Colonic mucosa (tissue), 4 donors: ENCODE data around the gene EDDM3A. TPM values are rescaled to one million over a fixed set of nuclear protein-coding genes. Genes with fewer than 3 reads are reported as not detected.
"Not testable (repeated sequence)": the region's sequence is repeated elsewhere in the genome, so short reads cannot be mapped to it uniquely, and the experiment has no call there.

Source experiments
- DNase-seq: peaks from one replicate; pipeline ENCODE4 v3.0.0-alpha.2; 2020
- H3K27ac ChIP-seq: fragments of 200-600 bp; one replicate; pipeline ENCODE4 v1.8.0; 2021
- H3K27me3 ChIP-seq: fragments of 200-600 bp; one replicate; pipeline ENCODE4 v1.8.0; 2021
- H3K36me3 ChIP-seq: fragments of 200-600 bp; one replicate; pipeline ENCODE4 v1.8.0; 2021
- H3K4me1 ChIP-seq: fragments of 200-600 bp; one replicate; pipeline ENCODE4 v1.8.0; 2021; ENCODE audit warnings: mild to moderate bottlenecking
- H3K4me3 ChIP-seq: fragments of 200-600 bp; one replicate; pipeline ENCODE4 v1.8.0; 2021
- H3K9ac ChIP-seq, 2 donors: one replicate each; pipeline ENCODE4 v1.7.0; 2013; ENCODE audit warnings: control low read depth in 2 of 2, low read depth in 2 of 2, low read length in 2 of 2
- H3K9me3 ChIP-seq: fragments of 200-600 bp; one replicate; pipeline ENCODE4 v1.8.0; 2021
- intact Hi-C: fragments of 100-400 bp; cut with DNase I; formaldehyde crosslinking; loops from one replicate; pipeline ENCODE4 v1.14.1; 2022
- total RNA-seq, 2 donors: library from RNA; stranded (reverse); fragmentation: NEBNext Ultra II Directional in 1 of 2; extraction: Animal tissue kit (Norgen Biotek cat#: 25700) in 1 of 2; gene quantifications; one replicate each; pipeline ENCODE4 v1.2.1, GENCODE V29; 2021
- TF ChIP-seq, protein P1 (sequence below): fragments of 200-600 bp; IDR thresholded peaks from one replicate; pipeline ENCODE4 v1.8.0; 2022; ENCODE audit warnings: antibody characterized with exemption, mild to moderate bottlenecking
- donor health status: healthy.
- donor health status: DM: no; HTN: no; CAD: no.
- donor health status: DM: no; HTN: no; CAD: no.

Gene EDDM3A
- total RNA-seq, 2 donors from 2014 or later, result not detected

DNA sequence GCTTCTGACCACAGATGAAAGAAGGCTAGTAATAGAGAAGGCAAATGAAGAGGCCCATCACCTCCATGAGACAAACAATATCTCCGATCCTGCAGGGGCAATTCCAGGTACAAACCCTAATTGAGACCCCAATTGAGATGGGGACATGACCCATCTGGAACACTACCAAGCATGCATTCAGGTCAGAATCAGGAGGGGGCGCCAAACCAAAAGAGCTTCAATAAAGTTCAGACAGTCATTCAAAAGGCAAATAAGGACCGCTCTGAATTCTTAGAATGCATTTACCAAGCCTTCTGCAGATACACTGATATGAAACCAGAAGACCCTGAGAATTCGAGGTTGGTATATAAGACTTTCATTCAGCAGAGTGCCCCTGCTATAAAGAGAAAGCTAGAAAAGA is 12.3 kb downstream of the EDDM3A start:
- Histone ChIP-seq H3K4me3 (no peak overlapping the region), H3K4me1 (no peaks in the 10 kb centered on the region), H3K36me3 (no peaks in the 10 kb centered on the region), H3K9ac (no peak overlapping the region), H3K27me3 (no peaks in the 10 kb centered on the region), H3K27ac (no peak overlapping the region), H3K9me3 (no peaks in the 10 kb centered on the region)
- peak; percentile 65 for DNase-seq
- intact Hi-C loops, result loop anchor here (5.0 kb wide), 1 partner anchor 99 kb away; no protein-coding TSS in a partner anchor
- TF ChIP-seq, protein P1, sequence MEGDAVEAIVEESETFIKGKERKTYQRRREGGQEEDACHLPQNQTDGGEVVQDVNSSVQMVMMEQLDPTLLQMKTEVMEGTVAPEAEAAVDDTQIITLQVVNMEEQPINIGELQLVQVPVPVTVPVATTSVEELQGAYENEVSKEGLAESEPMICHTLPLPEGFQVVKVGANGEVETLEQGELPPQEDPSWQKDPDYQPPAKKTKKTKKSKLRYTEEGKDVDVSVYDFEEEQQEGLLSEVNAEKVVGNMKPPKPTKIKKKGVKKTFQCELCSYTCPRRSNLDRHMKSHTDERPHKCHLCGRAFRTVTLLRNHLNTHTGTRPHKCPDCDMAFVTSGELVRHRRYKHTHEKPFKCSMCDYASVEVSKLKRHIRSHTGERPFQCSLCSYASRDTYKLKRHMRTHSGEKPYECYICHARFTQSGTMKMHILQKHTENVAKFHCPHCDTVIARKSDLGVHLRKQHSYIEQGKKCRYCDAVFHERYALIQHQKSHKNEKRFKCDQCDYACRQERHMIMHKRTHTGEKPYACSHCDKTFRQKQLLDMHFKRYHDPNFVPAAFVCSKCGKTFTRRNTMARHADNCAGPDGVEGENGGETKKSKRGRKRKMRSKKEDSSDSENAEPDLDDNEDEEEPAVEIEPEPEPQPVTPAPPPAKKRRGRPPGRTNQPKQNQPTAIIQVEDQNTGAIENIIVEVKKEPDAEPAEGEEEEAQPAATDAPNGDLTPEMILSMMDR, result peak; percentile 29

DNA sequence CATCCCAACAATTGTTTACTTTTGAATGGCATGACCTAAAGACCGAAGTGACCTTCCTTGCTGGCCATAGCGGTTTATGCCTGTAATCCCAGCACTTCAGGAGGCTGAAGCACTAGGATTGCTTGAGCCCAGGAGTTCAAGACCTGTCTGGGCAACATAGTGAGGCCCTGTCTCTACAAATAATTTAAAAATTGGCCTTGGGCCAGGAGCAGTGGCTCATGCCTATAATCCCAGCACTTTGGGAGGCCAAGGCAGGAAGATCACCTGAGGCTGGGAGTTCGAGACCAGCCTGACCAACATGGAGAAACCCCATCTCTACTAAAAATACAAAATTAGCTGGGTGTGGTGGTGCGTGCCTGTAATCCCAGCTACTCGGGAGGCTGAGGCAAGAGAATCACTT is 13.8 kb downstream of the EDDM3A start:
- H3K4me3 ChIP-seq, H3K9ac ChIP-seq, H3K9me3 ChIP-seq, H3K4me1 ChIP-seq, H3K27ac ChIP-seq, DNase-seq, H3K27me3 ChIP-seq, H3K36me3 ChIP-seq: not testable (repeated sequence)
- intact Hi-C loops, result loop anchor here (5.0 kb wide), 1 partner anchor 98 kb away; no protein-coding TSS in a partner anchor

DNA sequence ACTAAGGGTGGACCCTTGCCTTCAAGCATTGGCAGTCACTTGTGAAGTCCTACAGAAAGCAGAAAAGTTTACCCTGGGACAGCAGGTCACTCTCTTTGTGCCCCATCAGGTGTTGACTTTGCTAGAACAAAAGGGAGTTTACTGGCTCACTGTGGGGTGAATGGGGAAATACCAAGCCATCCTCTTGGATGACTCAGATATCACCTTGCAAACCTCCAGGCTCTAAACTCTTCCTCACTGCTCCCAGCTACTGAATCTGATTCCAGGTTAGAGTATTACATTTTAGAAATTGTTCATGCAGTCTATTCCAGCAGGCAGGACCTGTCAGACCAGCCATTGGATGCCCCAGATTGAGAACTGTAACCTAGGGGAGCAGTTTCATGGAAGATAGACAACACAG is 15.3 kb downstream of the EDDM3A start:
- Histone ChIP-seq H3K9me3 (no peaks in the 10 kb centered on the region), H3K36me3 (no peaks in the 10 kb centered on the region), H3K9ac (no peak overlapping the region)

DNA sequence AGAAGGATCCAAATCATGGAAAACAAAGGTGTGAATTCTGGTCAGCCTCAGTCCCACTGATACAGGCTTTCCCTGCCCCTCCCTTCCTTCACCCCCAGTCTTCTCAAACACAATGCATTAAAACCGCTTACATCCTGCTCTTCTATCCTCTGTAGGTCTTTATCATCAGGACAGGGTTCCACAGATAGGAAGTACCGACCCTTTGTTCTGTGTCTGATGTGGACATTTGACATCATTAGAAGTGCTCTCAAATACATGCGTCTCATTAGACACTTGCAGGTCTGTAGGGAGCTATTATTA is 22.9 kb downstream of the EDDM3A start:
- Histone ChIP-seq H3K27ac (no peak overlapping the region), H3K27me3 (no peaks in the 10 kb centered on the region), H3K36me3 (no peaks in the 10 kb centered on the region), H3K9me3 (no peaks in the 10 kb centered on the region), H3K9ac (no peak overlapping the region), H3K4me3 (no peak overlapping the region), H3K4me1 (no peaks in the 10 kb centered on the region)
- intact Hi-C loops, result no loop called here
- TF ChIP-seq, protein P1, result no peak
- no peak for DNase-seq

More for the DNA sequence above, 15.3 kb downstream of the EDDM3A start:
- TF ChIP-seq, protein P1, result no peak
- DNase-seq, result no peak
- Histone ChIP-seq H3K27ac (no peak overlapping the region), H3K4me3 (no peak overlapping the region), H3K27me3 (no peaks in the 10 kb centered on the region), H3K4me1 (no peaks in the 10 kb centered on the region)
- intact Hi-C loops, result no loop called here

DNA sequence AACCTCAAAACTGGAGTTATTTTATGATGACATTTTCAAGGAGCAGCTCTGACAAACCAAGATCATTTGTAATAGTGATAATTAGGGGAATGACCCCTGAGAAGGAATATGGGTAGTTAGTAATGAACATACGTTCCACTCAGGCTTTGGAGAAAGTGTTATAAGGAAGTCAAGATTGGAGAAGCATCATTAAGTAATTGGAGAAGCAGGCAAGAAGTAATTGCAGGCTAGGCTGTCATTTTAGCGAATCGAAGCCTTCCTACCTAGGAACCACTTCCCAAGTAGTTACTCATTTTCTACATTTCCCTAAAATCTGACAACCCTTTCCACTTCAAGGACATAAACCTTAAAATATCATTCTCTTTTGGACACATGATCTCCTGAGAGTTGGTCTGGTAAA is 23.7 kb downstream of the EDDM3A start:
- no peak for DNase-seq
- no peaks in the 10 kb centered on the region for H3K36me3 ChIP-seq
- intact Hi-C loops, result no loop called here
- TF ChIP-seq, protein P1, result no peak
- no peak overlapping the region for H3K4me3 ChIP-seq
- no peak overlapping the region for H3K27ac ChIP-seq
- no peaks in the 10 kb centered on the region for H3K27me3 ChIP-seq
- no peak overlapping the region for H3K9ac ChIP-seq
- no peaks in the 10 kb centered on the region for H3K4me1 ChIP-seq
- no peaks in the 10 kb centered on the region for H3K9me3 ChIP-seq

DNA sequence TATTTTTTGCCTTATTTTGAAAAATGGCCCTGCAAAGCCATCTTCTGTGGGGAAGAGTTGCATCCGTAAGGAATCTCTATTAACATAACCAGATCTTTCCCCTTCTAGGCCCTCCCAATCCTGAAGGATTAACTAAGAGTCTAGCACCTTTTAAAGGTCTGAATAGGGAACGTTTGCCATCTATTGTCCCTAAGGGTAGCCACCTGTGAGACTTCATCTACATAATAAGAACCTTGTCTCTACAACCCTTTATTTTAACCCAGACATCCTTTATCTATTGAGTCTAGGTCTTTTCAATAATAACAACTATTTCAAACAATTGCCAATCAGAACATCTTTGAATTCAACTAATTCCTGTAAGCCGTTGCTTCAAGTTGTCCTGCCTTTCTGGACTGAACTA is 27.0 kb downstream of the EDDM3A start:
- Histone ChIP-seq H3K9me3 (no peaks in the 10 kb centered on the region), H3K4me1 (no peaks in the 10 kb centered on the region), H3K36me3 (no peaks in the 10 kb centered on the region), H3K27ac (no peak overlapping the region), H3K27me3 (no peaks in the 10 kb centered on the region), H3K9ac (no peak overlapping the region), H3K4me3 (no peak overlapping the region)
- intact Hi-C loops, result no loop called here
- no peak for DNase-seq
- TF ChIP-seq, protein P1, result no peak
